DND-41 (cell line): Measurements from ENCODE around the gene USP17L24.
"Not testable (repeated sequence)": the region's sequence is repeated elsewhere in the genome, so short reads cannot be mapped to it uniquely, and the experiment has no call there.

Source experiments
- ATAC-seq: fragments of 200-7000 bp; cut with Tn5 transposase; 3 replicates; pipeline ENCODE4 v1.9.1; 2021; ENCODE audit warnings: low read depth; ENCODE audit not compliant: insufficient read depth
- DNase-seq: peaks from one replicate; pipeline ENCODE4 v3.0.0-alpha.2; 2020
- H2AFZ ChIP-seq: 2 replicates; pipeline ENCODE4 v1.6.0; 2012; ENCODE audit warnings: low read depth, low read length
- H3K27ac ChIP-seq: 2 replicates; pipeline ENCODE4 v1.5.1; 2012; ENCODE audit warnings: low read length, inconsistent platforms
- H3K27me3 ChIP-seq: fragments of 200-600 bp; sonication (generic); 2 replicates; pipeline ENCODE4 v1.6.0; 2012; ENCODE audit warnings: low read length, mild to moderate bottlenecking, inconsistent platforms; ENCODE audit not compliant: insufficient read depth, poor library complexity
- H3K36me3 ChIP-seq: 2 replicates; pipeline ENCODE4 v1.5.1; 2012; ENCODE audit warnings: low read length, inconsistent platforms; ENCODE audit not compliant: insufficient read depth
- H3K4me1 ChIP-seq: 2 replicates; pipeline ENCODE4 v1.5.1; 2012; ENCODE audit warnings: mild to moderate bottlenecking, low read length; ENCODE audit not compliant: insufficient read depth
- H3K4me2 ChIP-seq: 2 replicates; pipeline ENCODE4 v1.6.0; 2012; ENCODE audit warnings: mild to moderate bottlenecking, moderate library complexity, low read length, inconsistent platforms; ENCODE audit not compliant: insufficient read depth
- H3K4me3 ChIP-seq, 2 experiments: fragments of 200-600 bp in 1 of 2; shearing (Covaris generic) in 1 of 2; 2 replicates each; pipeline ENCODE4 v1.5.1; 2012 to 2016; ENCODE audit warnings: inconsistent platforms in 2 of 2, low read length in 2 of 2, mild to moderate bottlenecking in 2 of 2, low read depth in 1 of 2, moderate library complexity in 1 of 2
- H3K79me2 ChIP-seq: 2 replicates; pipeline ENCODE4 v1.6.0; 2012; ENCODE audit warnings: low read length, inconsistent platforms; ENCODE audit not compliant: insufficient read depth
- H3K9ac ChIP-seq: 2 replicates; pipeline ENCODE4 v1.6.0; 2012; ENCODE audit warnings: low read depth, mild to moderate bottlenecking, inconsistent platforms, low read length, moderate library complexity
- H3K9me3 ChIP-seq: 2 replicates; pipeline ENCODE4 v1.5.1; 2012; ENCODE audit warnings: low read length, moderate library complexity, mild to moderate bottlenecking, inconsistent platforms; ENCODE audit not compliant: insufficient read depth, severe bottlenecking
- H4K20me1 ChIP-seq: 2 replicates; pipeline ENCODE4 v1.6.0; 2012; ENCODE audit warnings: low read length; ENCODE audit not compliant: insufficient read depth

The USP17L24 gene, protein sequence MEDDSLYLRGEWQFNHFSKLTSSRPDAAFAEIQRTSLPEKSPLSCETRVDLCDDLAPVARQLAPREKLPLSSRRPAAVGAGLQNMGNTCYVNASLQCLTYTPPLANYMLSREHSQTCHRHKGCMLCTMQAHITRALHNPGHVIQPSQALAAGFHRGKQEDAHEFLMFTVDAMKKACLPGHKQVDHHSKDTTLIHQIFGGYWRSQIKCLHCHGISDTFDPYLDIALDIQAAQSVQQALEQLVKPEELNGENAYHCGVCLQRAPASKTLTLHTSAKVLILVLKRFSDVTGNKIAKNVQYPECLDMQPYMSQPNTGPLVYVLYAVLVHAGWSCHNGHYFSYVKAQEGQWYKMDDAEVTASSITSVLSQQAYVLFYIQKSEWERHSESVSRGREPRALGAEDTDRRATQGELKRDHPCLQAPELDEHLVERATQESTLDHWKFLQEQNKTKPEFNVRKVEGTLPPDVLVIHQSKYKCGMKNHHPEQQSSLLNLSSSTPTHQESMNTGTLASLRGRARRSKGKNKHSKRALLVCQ

DNA sequence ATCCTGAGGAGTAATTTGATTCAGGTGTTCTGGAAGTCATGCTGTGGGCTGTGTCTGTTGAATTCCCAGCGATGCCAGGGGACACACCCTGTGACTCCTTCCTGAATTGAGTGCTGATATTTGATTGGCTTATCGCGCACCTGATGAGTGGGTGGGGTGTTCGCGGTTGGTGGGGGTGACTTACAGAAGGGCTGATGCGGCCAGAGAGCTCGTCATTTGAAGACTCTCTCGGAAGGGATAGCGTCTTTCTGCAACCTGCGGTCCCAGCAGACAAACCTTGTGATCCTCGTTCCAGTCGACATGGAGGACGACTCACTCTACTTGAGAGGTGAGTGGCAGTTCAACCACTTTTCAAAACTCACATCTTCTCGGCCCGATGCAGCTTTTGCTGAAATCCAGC, at the start of gene USP17L24:
Gene USP17L24 (plus strand): TSS at position 301 of the 400 bp plus-strand sequence. CDS start 0 bp downstream, at position 301.
- not testable (repeated sequence) for H3K27me3 ChIP-seq, H3K36me3 ChIP-seq, H3K79me2 ChIP-seq, H2AFZ ChIP-seq, H3K4me2 ChIP-seq, H3K4me1 ChIP-seq, H4K20me1 ChIP-seq, H3K27ac ChIP-seq, ATAC-seq, DNase-seq, H3K9ac ChIP-seq, H3K9me3 ChIP-seq, H3K4me3 ChIP-seq

DNA sequence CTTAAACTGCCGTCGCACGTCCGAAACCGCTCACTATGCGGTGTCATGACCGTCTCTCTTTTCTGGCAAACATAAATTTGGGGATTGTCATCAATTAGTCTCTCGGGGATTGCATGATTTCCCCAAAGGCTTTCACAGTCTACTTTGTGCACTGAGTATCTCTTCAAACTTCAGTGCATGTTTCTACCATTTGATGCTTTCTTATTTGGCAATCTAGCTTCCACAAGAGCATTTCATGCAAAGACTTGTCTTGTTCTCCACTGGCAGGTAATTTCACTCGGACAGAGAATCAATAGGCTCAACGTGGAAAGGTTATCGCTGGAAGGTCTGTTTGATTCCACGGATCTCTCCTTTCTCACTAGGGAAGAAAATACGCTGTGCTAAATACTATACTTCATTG, 774 bp upstream of the USP17L24 start:
- H3K36me3 ChIP-seq, H2AFZ ChIP-seq, ATAC-seq: not testable (repeated sequence)

DNA sequence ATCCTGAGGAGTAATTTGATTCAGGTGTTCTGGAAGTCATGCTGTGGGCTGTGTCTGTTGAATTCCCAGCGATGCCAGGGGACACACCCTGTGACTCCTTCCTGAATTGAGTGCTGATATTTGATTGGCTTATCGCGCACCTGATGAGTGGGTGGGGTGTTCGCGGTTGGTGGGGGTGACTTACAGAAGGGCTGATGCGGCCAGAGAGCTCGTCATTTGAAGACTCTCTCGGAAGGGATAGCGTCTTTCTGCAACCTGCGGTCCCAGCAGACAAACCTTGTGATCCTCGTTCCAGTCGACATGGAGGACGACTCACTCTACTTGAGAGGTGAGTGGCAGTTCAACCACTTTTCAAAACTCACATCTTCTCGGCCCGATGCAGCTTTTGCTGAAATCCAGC, 4.6 kb downstream of the USP17L24 start, which contains the start of gene USP17L25:
Gene USP17L25 (plus strand): TSS at position 301 of the 400 bp plus-strand sequence. CDS start 0 bp downstream, at position 301.
- H3K27me3 ChIP-seq, H3K4me1 ChIP-seq, H3K4me2 ChIP-seq, H3K79me2 ChIP-seq, H3K4me3 ChIP-seq, H3K36me3 ChIP-seq, DNase-seq, H3K27ac ChIP-seq, H3K9me3 ChIP-seq, H3K9ac ChIP-seq, ATAC-seq, H2AFZ ChIP-seq, H4K20me1 ChIP-seq: not testable (repeated sequence)

More for the DNA sequence above, 774 bp upstream of the USP17L24 start:
- H3K27ac ChIP-seq, DNase-seq, H3K9ac ChIP-seq, H3K4me1 ChIP-seq, H3K4me2 ChIP-seq, H3K27me3 ChIP-seq, H4K20me1 ChIP-seq, H3K79me2 ChIP-seq, H3K9me3 ChIP-seq, H3K4me3 ChIP-seq: not testable (repeated sequence)

DNA sequence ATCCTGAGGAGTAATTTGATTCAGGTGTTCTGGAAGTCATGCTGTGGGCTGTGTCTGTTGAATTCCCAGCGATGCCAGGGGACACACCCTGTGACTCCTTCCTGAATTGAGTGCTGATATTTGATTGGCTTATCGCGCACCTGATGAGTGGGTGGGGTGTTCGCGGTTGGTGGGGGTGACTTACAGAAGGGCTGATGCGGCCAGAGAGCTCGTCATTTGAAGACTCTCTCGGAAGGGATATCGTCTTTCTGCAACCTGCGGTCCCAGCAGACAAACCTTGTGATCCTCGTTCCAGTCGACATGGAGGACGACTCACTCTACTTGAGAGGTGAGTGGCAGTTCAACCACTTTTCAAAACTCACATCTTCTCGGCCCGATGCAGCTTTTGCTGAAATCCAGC, 9.4 kb downstream of the USP17L24 start, which contains the start of gene USP17L26:
Gene USP17L26 (plus strand): TSS at position 301 of the 400 bp plus-strand sequence. CDS start 0 bp downstream, at position 301.
- not testable (repeated sequence) for H3K79me2 ChIP-seq, H3K36me3 ChIP-seq, H3K27ac ChIP-seq, H3K9me3 ChIP-seq, H3K27me3 ChIP-seq, H3K4me1 ChIP-seq, H2AFZ ChIP-seq, H4K20me1 ChIP-seq, H3K9ac ChIP-seq, H3K4me3 ChIP-seq, DNase-seq, H3K4me2 ChIP-seq, ATAC-seq

DNA sequence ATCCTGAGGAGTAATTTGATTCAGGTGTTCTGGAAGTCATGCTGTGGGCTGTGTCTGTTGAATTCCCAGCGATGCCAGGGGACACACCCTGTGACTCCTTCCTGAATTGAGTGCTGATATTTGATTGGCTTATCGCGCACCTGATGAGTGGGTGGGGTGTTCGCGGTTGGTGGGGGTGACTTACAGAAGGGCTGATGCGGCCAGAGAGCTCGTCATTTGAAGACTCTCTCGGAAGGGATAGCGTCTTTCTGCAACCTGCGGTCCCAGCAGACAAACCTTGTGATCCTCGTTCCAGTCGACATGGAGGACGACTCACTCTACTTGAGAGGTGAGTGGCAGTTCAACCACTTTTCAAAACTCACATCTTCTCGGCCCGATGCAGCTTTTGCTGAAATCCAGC, 14.1 kb downstream of the USP17L24 start, which contains the start of gene USP17L5:
Gene USP17L5 (plus strand): TSS at position 301 of the 400 bp plus-strand sequence. CDS start 0 bp downstream, at position 301.
- H4K20me1 ChIP-seq, H3K9me3 ChIP-seq, H3K4me3 ChIP-seq, H3K27ac ChIP-seq, H3K9ac ChIP-seq, H3K27me3 ChIP-seq, DNase-seq, H3K36me3 ChIP-seq, ATAC-seq, H2AFZ ChIP-seq, H3K79me2 ChIP-seq, H3K4me1 ChIP-seq, H3K4me2 ChIP-seq: not testable (repeated sequence)

DNA sequence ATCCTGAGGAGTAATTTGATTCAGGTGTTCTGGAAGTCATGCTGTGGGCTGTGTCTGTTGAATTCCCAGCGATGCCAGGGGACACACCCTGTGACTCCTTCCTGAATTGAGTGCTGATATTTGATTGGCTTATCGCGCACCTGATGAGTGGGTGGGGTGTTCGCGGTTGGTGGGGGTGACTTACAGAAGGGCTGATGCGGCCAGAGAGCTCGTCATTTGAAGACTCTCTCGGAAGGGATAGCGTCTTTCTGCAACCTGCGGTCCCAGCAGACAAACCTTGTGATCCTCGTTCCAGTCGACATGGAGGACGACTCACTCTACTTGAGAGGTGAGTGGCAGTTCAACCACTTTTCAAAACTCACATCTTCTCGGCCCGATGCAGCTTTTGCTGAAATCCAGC, 18.9 kb downstream of the USP17L24 start, which contains the start of gene USP17L27:
Gene USP17L27 (plus strand): TSS at position 301 of the 400 bp plus-strand sequence. CDS start 0 bp downstream, at position 301.
- H3K4me3 ChIP-seq, H3K9ac ChIP-seq, H3K4me1 ChIP-seq, H2AFZ ChIP-seq, H3K79me2 ChIP-seq, H3K9me3 ChIP-seq, H3K4me2 ChIP-seq, H3K27ac ChIP-seq, ATAC-seq, H3K27me3 ChIP-seq, DNase-seq, H3K36me3 ChIP-seq, H4K20me1 ChIP-seq: not testable (repeated sequence)

DNA sequence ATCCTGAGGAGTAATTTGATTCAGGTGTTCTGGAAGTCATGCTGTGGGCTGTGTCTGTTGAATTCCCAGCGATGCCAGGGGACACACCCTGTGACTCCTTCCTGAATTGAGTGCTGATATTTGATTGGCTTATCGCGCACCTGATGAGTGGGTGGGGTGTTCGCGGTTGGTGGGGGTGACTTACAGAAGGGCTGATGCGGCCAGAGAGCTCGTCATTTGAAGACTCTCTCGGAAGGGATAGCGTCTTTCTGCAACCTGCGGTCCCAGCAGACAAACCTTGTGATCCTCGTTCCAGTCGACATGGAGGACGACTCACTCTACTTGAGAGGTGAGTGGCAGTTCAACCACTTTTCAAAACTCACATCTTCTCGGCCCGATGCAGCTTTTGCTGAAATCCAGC, 23.6 kb downstream of the USP17L24 start, which contains the start of gene USP17L28:
Gene USP17L28 (plus strand): TSS at position 301 of the 400 bp plus-strand sequence. CDS start 0 bp downstream, at position 301.
- H3K4me3 ChIP-seq, ATAC-seq, H3K9me3 ChIP-seq, DNase-seq, H3K9ac ChIP-seq, H3K27ac ChIP-seq, H3K4me1 ChIP-seq, H3K36me3 ChIP-seq, H4K20me1 ChIP-seq, H3K4me2 ChIP-seq, H3K27me3 ChIP-seq, H2AFZ ChIP-seq, H3K79me2 ChIP-seq: not testable (repeated sequence)

DNA sequence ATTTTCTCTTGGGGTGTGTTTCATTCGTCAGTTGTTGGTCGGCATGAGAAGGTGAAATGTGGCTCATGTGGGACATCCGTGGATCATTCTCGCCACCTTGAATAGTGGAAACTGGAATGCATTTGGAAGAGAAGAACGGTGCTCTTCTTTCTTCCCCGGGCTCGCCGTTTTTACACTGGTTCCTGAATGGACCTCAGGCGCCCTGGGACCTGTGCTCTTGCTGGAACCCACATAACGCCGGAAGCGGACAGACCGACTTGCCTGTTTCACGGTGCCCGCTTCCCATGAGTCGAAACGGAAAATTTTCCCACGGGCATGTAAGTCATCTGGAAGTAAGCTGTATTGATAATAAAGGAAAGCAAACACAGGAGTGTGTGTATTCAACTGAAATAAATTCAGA, 25.9 kb downstream of the USP17L24 start:
- H3K9ac ChIP-seq, H3K79me2 ChIP-seq, H4K20me1 ChIP-seq, H3K4me1 ChIP-seq, H3K9me3 ChIP-seq, H3K4me3 ChIP-seq, H3K36me3 ChIP-seq, ATAC-seq, H3K27ac ChIP-seq, H3K27me3 ChIP-seq, H2AFZ ChIP-seq, DNase-seq, H3K4me2 ChIP-seq: not testable (repeated sequence)
